B cell (primary cell): ENCODE measurements around the gene SFXN2. TPM values are rescaled to one million over a fixed set of nuclear protein-coding genes. Genes with fewer than 3 reads are reported as not detected.

ENCODE experiments used
- ATAC-seq: fragments of 200-7000 bp; cut with Tn5 transposase; one replicate; pipeline ENCODE4 v1.10.0; 2021; ENCODE audit warnings: low read depth, mild to moderate bottlenecking, moderate number of reproducible peaks, moderate library complexity
- CTCF ChIA-PET: fragments of 350-600 bp; sonication (Branson Sonifier 250); formaldehyde crosslinking; loops from one replicate; lab custom pipeline; 2021; ENCODE audit warnings: antibody characterized with exemption, inconsistent platforms; lab: Charles Lee
- POLR2A ChIA-PET: fragments of 350-600 bp; sonication (Branson Sonifier 250); formaldehyde crosslinking; loops from one replicate; lab custom pipeline; 2021; ENCODE audit warnings: antibody characterized with exemption; lab: Charles Lee
- DNase-seq: peaks from one replicate; pipeline ENCODE4 v3.0.0; 2013
- H2AFZ ChIP-seq: 2 replicates; pipeline ENCODE4 v1.6.1; 2012; ENCODE audit warnings: mild to moderate bottlenecking, low read depth, low read length; ENCODE audit not compliant: insufficient read depth, poor library complexity, severe bottlenecking
- H3K27ac ChIP-seq, 2 donors: 1 replicate in 1 of 2; 2 replicates in 1 of 2; pipeline ENCODE4 v1.5.1; 2012 to 2013; ENCODE audit warnings: low read length in 2 of 2, mild to moderate bottlenecking in 2 of 2, moderate library complexity in 1 of 2
- H3K27me3 ChIP-seq, 4 experiments: fragments of 200-600 bp in 1 of 4; sonication (generic) in 1 of 4; replicated peaks in 1 of 4; 1 replicate in 2 of 4; 2 replicates in 2 of 4; pipeline versions ENCODE4 v1.6.1 to v1.7.0; 2013 to 2016; ENCODE audit warnings: low read length in 3 of 4, mild to moderate bottlenecking in 2 of 4, mixed read lengths in 1 of 4, moderate library complexity in 1 of 4; ENCODE audit not compliant: insufficient read depth in 4 of 4, control insufficient read depth in 3 of 4; ENCODE audit errors: control extremely low read depth in 1 of 4
- H3K36me3 ChIP-seq, 2 experiments: replicated peaks in 1 of 2; 1 replicate in 1 of 2; 2 replicates in 1 of 2; pipeline versions ENCODE4 v1.6.1 to v1.7.1; 2013; ENCODE audit warnings: low read length in 1 of 2; ENCODE audit not compliant: insufficient read depth in 2 of 2, control insufficient read depth in 1 of 2; ENCODE audit errors: control extremely low read depth in 1 of 2, extremely low read depth in 1 of 2
- H3K4me1 ChIP-seq, 2 donors: fragments of 200-600 bp in 1 of 2; sonication (generic) in 1 of 2; 1 replicate in 1 of 2; 2 replicates in 1 of 2; pipeline versions ENCODE4 v1.5.1 to v1.6.1; 2013 to 2017; ENCODE audit warnings: low read length in 2 of 2; ENCODE audit not compliant: control insufficient read depth in 2 of 2, insufficient read depth in 2 of 2
- H3K4me2 ChIP-seq: replicated peaks from 2 replicates; pipeline ENCODE3; 2012; ENCODE audit warnings: mild to moderate bottlenecking, low read depth, low read length; ENCODE audit not compliant: poor library complexity, severe bottlenecking
- H3K4me3 ChIP-seq, 5 experiments: fragments of 200-600 bp in 1 of 5; sonication (generic) in 1 of 5; 1 replicate in 3 of 5; 2 replicates in 2 of 5; pipeline versions ENCODE4 v1.5.1 to v1.7.0; 2011 to 2016; ENCODE audit warnings: low read length in 4 of 5, mild to moderate bottlenecking in 4 of 5, low read depth in 2 of 5, control low read depth in 1 of 5, moderate library complexity in 1 of 5; ENCODE audit not compliant: insufficient read depth in 1 of 5; ENCODE audit errors: control extremely low read depth in 1 of 5, extremely low read depth in 1 of 5
- H3K79me2 ChIP-seq: fragments of 200-600 bp; sonication (generic); one replicate; pipeline ENCODE4 v1.6.0; 2016; ENCODE audit warnings: low read length; ENCODE audit not compliant: control insufficient read depth, insufficient read depth
- H3K9ac ChIP-seq: fragments of 200-600 bp; sonication (generic); 2 replicates; pipeline ENCODE4 v1.6.1; 2017; ENCODE audit warnings: mild to moderate bottlenecking, low read length, moderate library complexity
- H3K9me3 ChIP-seq, 3 donors: one replicate each; pipeline versions ENCODE4 v1.6.1 to v1.7.1; 2013; ENCODE audit warnings: low read length in 2 of 3; ENCODE audit not compliant: control insufficient read depth in 2 of 3, insufficient read depth in 1 of 3; ENCODE audit errors: control extremely low read depth in 1 of 3
- H4K20me1 ChIP-seq: 2 replicates; pipeline ENCODE4 v1.6.0; 2012; ENCODE audit warnings: mild to moderate bottlenecking, low read length; ENCODE audit not compliant: insufficient read depth, control insufficient read depth, poor library complexity, severe bottlenecking
- H3K27ac Mint-ChIP-seq: one replicate; pipeline ENCODE4 v1.8.0; 2021; ENCODE audit warnings: mixed read lengths
- H3K27me3 Mint-ChIP-seq: one replicate; pipeline ENCODE4 v1.8.0; 2021; ENCODE audit warnings: mixed read lengths
- H3K4me1 Mint-ChIP-seq: one replicate; pipeline ENCODE4 v1.8.0; 2021; ENCODE audit warnings: mixed read lengths
- H3K4me3 Mint-ChIP-seq: one replicate; pipeline ENCODE4 v1.8.0; 2021; ENCODE audit warnings: mixed read lengths
- H3K9me3 Mint-ChIP-seq: one replicate; pipeline ENCODE4 v1.8.0; 2022; ENCODE audit warnings: mixed read lengths; ENCODE audit not compliant: insufficient read depth
- CTCF ChIP-seq: fragments of 200-600 bp; IDR thresholded peaks from one replicate; pipeline ENCODE4 v1.8.0; 2022; ENCODE audit warnings: antibody characterized with exemption, mild to moderate bottlenecking
- EZH2 ChIP-seq: IDR thresholded peaks from 2 replicates; pipeline ENCODE4 v1.6.1; 2012; ENCODE audit warnings: borderline replicate concordance, low read depth, mild to moderate bottlenecking, moderate library complexity, low read length; ENCODE audit not compliant: insufficient read depth, poor library complexity, severe bottlenecking
- WGBS: methylation state at CpG from one replicate; pipeline ENCODE4 v1.1.5; 2013; ENCODE audit warnings: missing lambda C conversion rate; ENCODE audit not compliant: insufficient coverage; 5-methylcytosine and 5-hydroxymethylcytosine counted together
- intact Hi-C: fragments of 100-400 bp; cut with micrococcal nuclease; formaldehyde crosslinking; loops from one replicate; pipeline ENCODE4 v1.10.0; 2022
- polyA plus RNA-seq: library from polyadenylated mRNA; depleted of rRNA; stranded (reverse); fragments of >200 nt; gene quantifications from 2 replicates; pipeline ENCODE4 v1.2.3, GENCODE V29; 2012
- total RNA-seq, 2 donors: library from RNA; stranded (reverse); fragments of 120-200 nt in 1 of 2; gene quantifications; 1 replicate in 1 of 2; 2 replicates in 1 of 2; pipeline versions ENCODE4 v1.2.3 to v1.2.4, GENCODE V29; 2013 to 2022

The SFXN2 gene
- total and polyA plus RNA-seq, 2 donors (not counting 1 experiment from before 2014, with no cell fraction given), result 8.1 to 23.5 TPM

DNA sequence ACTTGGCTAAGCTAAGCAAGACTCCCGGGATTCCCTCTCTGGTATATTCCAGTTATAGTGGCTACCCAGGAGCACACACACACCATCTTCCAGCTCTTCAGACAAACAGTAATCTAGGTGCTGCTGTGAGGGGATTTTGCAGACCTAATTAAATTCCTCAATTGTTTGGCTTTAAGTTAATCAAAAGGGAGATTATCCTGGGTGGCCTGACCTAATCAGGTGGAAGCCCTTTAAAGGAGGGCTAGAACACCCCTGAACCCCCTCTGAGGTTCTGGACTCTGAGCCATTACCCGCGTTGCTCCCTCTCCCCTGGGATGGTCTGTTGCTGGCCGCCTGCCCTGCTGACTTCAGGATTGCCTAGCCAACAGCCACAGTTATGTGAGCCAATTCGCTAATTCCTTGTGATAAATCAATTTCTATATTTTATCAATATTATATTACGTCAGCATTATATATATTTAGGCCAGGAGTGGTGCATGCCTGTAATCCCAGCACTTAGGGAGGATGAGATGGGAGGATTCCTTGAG lies 6.4 kb downstream of the SFXN2 start:
- Histone ChIP-seq H3K4me2 (no peak overlapping the region), H3K9me3 (no peaks in the 10 kb centered on the region), H3K27me3 (no peaks in the 10 kb centered on the region), H2AFZ (no peak overlapping the region), H3K9ac (no peak overlapping the region), H3K4me3 (no peak overlapping the region), H4K20me1 (no peaks in the 10 kb centered on the region), H3K27ac (no peak overlapping the region), H3K4me1 (no peaks in the 10 kb centered on the region), H3K36me3 (peaks cover 0 to 3% of the 10 kb centered on the region in 2 experiments), H3K79me2 (peaks cover 39% of the 10 kb centered on the region)
- POLR2A ChIA-PET, result interaction anchor here (0.6 kb wide), 1 partner anchor 10 kb away, joined by 5 read pairs; no protein-coding TSS in a partner anchor
- H3K9me3 Mint-ChIP-seq, result peaks cover 3% of the 10 kb centered on the region
- H3K27me3 Mint-ChIP-seq, result no peaks in the 10 kb centered on the region
- TF ChIP-seq CTCF (no peak), EZH2 (no peak)
- no peak overlapping the region for H3K27ac Mint-ChIP-seq
- no peak overlapping the region for H3K4me3 Mint-ChIP-seq
- ATAC-seq, result no peak
- peaks cover 9% of the 10 kb centered on the region for H3K4me1 Mint-ChIP-seq
- no peak for DNase-seq
- CTCF ChIA-PET, result interaction anchor here (0.6 to 1.3 kb wide), 4 partner anchors 10 to 76 kb away, joined by 3 to 4 read pairs (median 4); partner anchors contain the start of gene TRIM8
- WGBS, result 94% methylated on average over 2 of the region's 6 CpGs
- intact Hi-C loops, result no loop called here

DNA sequence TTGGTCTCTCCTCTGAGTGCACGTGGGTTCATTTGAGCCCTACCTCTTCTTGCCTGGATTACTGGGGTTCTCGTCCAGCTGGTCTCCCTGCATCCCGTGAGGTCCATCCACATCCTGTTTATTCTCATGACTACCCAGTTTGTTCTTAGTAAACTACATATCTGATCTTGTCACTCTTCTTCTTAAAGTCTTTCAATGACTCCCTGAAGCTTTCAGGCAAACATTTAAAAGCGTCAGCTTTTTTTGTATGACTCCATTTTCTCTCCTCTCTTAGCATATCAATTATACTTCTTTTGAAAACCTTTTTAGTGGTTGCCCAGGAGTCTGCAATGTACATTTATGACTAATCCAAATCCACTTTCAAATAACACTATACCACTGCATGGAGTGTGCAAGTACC lies 7.5 kb downstream of the SFXN2 start:
- DNase-seq (no peak), ATAC-seq (no peak)
- ChIA-PET CTCF (interaction anchor here (1.3 kb wide), 1 partner anchor 77 kb away, joined by 4 read pairs; the partner anchor contains the start of gene TRIM8), POLR2A (no interaction called here)
- Histone ChIP-seq H3K9ac (no peak overlapping the region), H3K79me2 (peaks cover 38% of the 10 kb centered on the region), H3K4me1 (no peaks in the 10 kb centered on the region), H3K27me3 (no peaks in the 10 kb centered on the region), H4K20me1 (no peaks in the 10 kb centered on the region), H3K36me3 (peaks cover 0 to 8% of the 10 kb centered on the region in 2 experiments), H3K9me3 (no peaks in the 10 kb centered on the region), H3K27ac (no peak overlapping the region), H3K4me3 (no peak overlapping the region), H3K4me2 (no peak overlapping the region), H2AFZ (no peak overlapping the region)
- Mint-ChIP-seq H3K9me3 (peaks cover 3% of the 10 kb centered on the region), H3K4me1 (peaks cover 2% of the 10 kb centered on the region), H3K27me3 (no peaks in the 10 kb centered on the region), H3K4me3 (no peak overlapping the region), H3K27ac (no peak overlapping the region)
- WGBS, result 96% methylated on average over 4 of the region's 4 CpGs
- intact Hi-C loops, result no loop called here
- no peak for TF ChIP-seq CTCF
- no peak for TF ChIP-seq EZH2
